Endothelial cell of umbilical vein (primary cell): ENCODE results near the gene PPFIA2. TPM values are rescaled to one million over a fixed set of nuclear protein-coding genes. Genes with fewer than 3 reads are reported as not detected.

Experiments
- BruUV-seq: library from RNA; stranded (reverse); fragments of 400-500 nt; replicated peaks from 2 replicates; lab custom pipeline; 2021; lab: Mats Ljungman, UMichigan
- CTCF ChIA-PET: fragments of 300-600, 350-600 bp; sonication (Branson Sonifier 250); formaldehyde crosslinking; loops from one replicate; lab custom pipeline; 2021; ENCODE audit warnings: antibody characterized with exemption, inconsistent platforms; lab: Charles Lee
- POLR2A ChIA-PET: fragments of 300-600, 350-600 bp; sonication (Branson Sonifier 250); formaldehyde crosslinking; loops from one replicate; lab custom pipeline; 2021; ENCODE audit warnings: antibody characterized with exemption, inconsistent platforms; lab: Charles Lee
- DNase-seq: peaks from one replicate; pipeline ENCODE4 v3.0.0-alpha.2; 2011; ENCODE audit warnings: low read depth, low spot score
- FAIRE-seq: peaks from 2 replicates; lab custom pipeline; 2011; peaks lifted over from hg19 to GRCh38; lab: Jason Lieb, UNC
- H2AFZ ChIP-seq: 2 replicates; pipeline ENCODE4 v1.6.0; 2012; ENCODE audit warnings: low read depth, low read length, control low read depth, inconsistent platforms
- H3K27ac ChIP-seq: 2 replicates; pipeline ENCODE4 v1.5.1; 2011; ENCODE audit warnings: low read depth, mild to moderate bottlenecking, control low read depth, low read length, moderate library complexity; ENCODE audit not compliant: insufficient read depth
- H3K27me3 ChIP-seq, 2 experiments: 2 replicates each; pipeline versions ENCODE4 v1.6.0 to v1.6.1; 2011; ENCODE audit warnings: low read length in 2 of 2, mixed read lengths in 1 of 2; ENCODE audit not compliant: control insufficient read depth in 2 of 2, insufficient read depth in 2 of 2
- H3K36me3 ChIP-seq, 2 experiments: 2 replicates in 1 of 2; 3 replicates in 1 of 2; pipeline ENCODE4 v1.5.1; 2011; ENCODE audit warnings: low read length in 2 of 2, mild to moderate bottlenecking in 1 of 2, moderate library complexity in 1 of 2; ENCODE audit not compliant: control insufficient read depth in 2 of 2, insufficient read depth in 2 of 2; ENCODE audit errors: extremely low read depth in 1 of 2
- H3K4me1 ChIP-seq: 3 replicates; pipeline ENCODE4 v1.5.1; 2011; ENCODE audit warnings: mild to moderate bottlenecking, low read length; ENCODE audit not compliant: control insufficient read depth, insufficient read depth; ENCODE audit errors: extremely low read depth
- H3K4me2 ChIP-seq: 2 replicates; pipeline ENCODE4 v1.6.1; 2011; ENCODE audit warnings: low read length, control low read depth, mixed read lengths; ENCODE audit not compliant: insufficient read depth
- H3K4me3 ChIP-seq, 3 experiments: fragments of 200-600 bp in 1 of 3; sonication (generic), shearing (Covaris generic) in 1 of 3; replicated peaks in 1 of 3; 2 replicates each; pipeline ENCODE4 v1.5.1; 2011 to 2016; ENCODE audit warnings: control low read depth in 3 of 3, low read length in 3 of 3, mild to moderate bottlenecking in 2 of 3, inconsistent platforms in 1 of 3, low read depth in 1 of 3, moderate library complexity in 1 of 3; ENCODE audit not compliant: insufficient read depth in 1 of 3
- H3K79me2 ChIP-seq: 2 replicates; pipeline ENCODE4 v1.6.0; 2012; ENCODE audit warnings: low read length, inconsistent platforms; ENCODE audit not compliant: control insufficient read depth, insufficient read depth
- H3K9ac ChIP-seq: replicated peaks from 2 replicates; pipeline ENCODE3; 2011; ENCODE audit warnings: low read length, control low read depth; ENCODE audit not compliant: insufficient read depth; ENCODE audit errors: extremely low read depth
- H3K9me1 ChIP-seq: replicated peaks from 3 replicates; pipeline ENCODE4 v1.6.0; 2011; ENCODE audit warnings: mild to moderate bottlenecking, low read length; ENCODE audit not compliant: control insufficient read depth, insufficient read depth; ENCODE audit errors: extremely low read depth
- H3K9me3 ChIP-seq: replicated peaks from 2 replicates; pipeline ENCODE4 v1.5.1; 2012; ENCODE audit warnings: low read length, inconsistent platforms; ENCODE audit not compliant: control insufficient read depth, insufficient read depth
- H4K20me1 ChIP-seq: replicated peaks from 2 replicates; pipeline ENCODE3; 2011; ENCODE audit warnings: mild to moderate bottlenecking, low read length; ENCODE audit not compliant: control insufficient read depth, insufficient read depth; ENCODE audit errors: extremely low read depth
- EZH2 ChIP-seq: IDR thresholded peaks from 2 replicates; pipeline ENCODE4 v1.6.1; 2012; ENCODE audit warnings: borderline replicate concordance, low read depth, mild to moderate bottlenecking, moderate library complexity, low read length, inconsistent platforms; ENCODE audit not compliant: severe bottlenecking
- FOS ChIP-seq: IDR thresholded peaks from 2 replicates; pipeline ENCODE4 v1.6.1; 2011; ENCODE audit warnings: mild to moderate bottlenecking, low read length, moderate library complexity, borderline replicate concordance; ENCODE audit not compliant: insufficient read depth
- GATA2 ChIP-seq: IDR thresholded peaks from 2 replicates; pipeline ENCODE4 v1.7.0; 2011; ENCODE audit warnings: low read depth, mild to moderate bottlenecking, moderate library complexity, mixed read lengths, low read length; ENCODE audit not compliant: insufficient read length, insufficient read depth
- JUN ChIP-seq: IDR thresholded peaks from 2 replicates; pipeline ENCODE4 v1.6.1; 2011; ENCODE audit warnings: borderline replicate concordance, low read depth; ENCODE audit not compliant: insufficient read length, insufficient read depth
- MYC ChIP-seq: IDR thresholded peaks from one replicate; pipeline ENCODE4 v1.6.1; 2011; ENCODE audit warnings: mild to moderate bottlenecking, low read depth, low read length
- POLR2A ChIP-seq: IDR thresholded peaks from 2 replicates; pipeline ENCODE4 v1.6.1; 2012; ENCODE audit warnings: low read depth, mild to moderate bottlenecking, control low read depth, low read length
- POLR2AphosphoS5 ChIP-seq: IDR thresholded peaks from 2 replicates; pipeline ENCODE4 v1.6.1; 2012; ENCODE audit warnings: low read depth, mild to moderate bottlenecking, control low read depth, low read length, moderate library complexity; ENCODE audit not compliant: insufficient read depth
- dilution Hi-C: fragments of 300-500 bp; cut with MboI; formaldehyde crosslinking; loops from one replicate; pipeline ENCODE4 v1.15.0; 2019; ENCODE audit warnings: low sequenced_read_pairs; ENCODE audit not compliant: extremely low pct_ligation_motif_present
- intact Hi-C: fragments of 100-400 bp; cut with micrococcal nuclease; formaldehyde crosslinking; loops from one replicate; pipeline ENCODE4 v1.10.0; 2022
- polyA plus RNA-seq, 4 experiments: library from polyadenylated mRNA; depleted of rRNA in 3 of 4; stranded (reverse) in 3 of 4; unstranded in 1 of 4; fragments of >200 nt; gene quantifications; 2 replicates each; pipeline versions ENCODE4 v1.2.1 to v1.2.3, GENCODE V29; 2011 to 2012; ENCODE audit warnings: missing spikeins in 1 of 4
- total RNA-seq: library from RNA; stranded (reverse); gene quantifications from 2 replicates; pipeline ENCODE4 v1.2.3, GENCODE V29; 2021
- TF ChIP-seq, protein P1 (sequence below), 2 donors: IDR thresholded peaks; 1 replicate in 1 of 2; 2 replicates in 1 of 2; pipeline ENCODE4 v1.5.1; 2011; ENCODE audit warnings: low read length in 2 of 2, mild to moderate bottlenecking in 2 of 2, moderate library complexity in 2 of 2, control low read depth in 1 of 2, inconsistent platforms in 1 of 2, low read depth in 1 of 2; ENCODE audit not compliant: insufficient read depth in 1 of 2; ENCODE audit errors: extremely low read depth in 1 of 2
- TF ChIP-seq, protein P2 (sequence below): IDR thresholded peaks from 2 replicates; pipeline ENCODE4 v1.6.1; 2011; ENCODE audit not compliant: insufficient read depth, insufficient read length

PPFIA2 gene
- total and polyA plus RNA-seq, 2 donors (not counting 3 experiments of a cell fraction or from before 2014, with no cell fraction given): not detected

DNA sequence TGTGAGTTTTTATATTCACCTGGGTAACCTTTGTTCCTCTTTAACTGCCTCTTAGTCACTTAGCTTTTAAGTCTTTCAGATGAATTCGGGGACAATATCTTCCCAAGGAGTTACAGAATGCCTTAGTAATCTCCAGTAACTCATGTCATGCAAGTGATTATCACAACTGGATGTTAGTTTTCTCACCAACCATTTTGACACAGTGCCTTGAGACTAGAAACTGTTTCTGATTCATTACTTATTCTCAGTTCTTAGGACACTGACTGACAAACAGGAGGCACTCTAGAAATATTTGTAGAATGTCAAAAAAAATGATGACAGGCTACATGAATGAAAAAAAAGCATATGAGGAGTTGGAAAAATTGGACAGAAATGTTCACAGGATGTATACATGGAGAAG, 346.2 kb downstream of the PPFIA2 start:
- dilution Hi-C loops (no loop called here), intact Hi-C loops (no loop called here)
- no peaks in the 10 kb centered on the region for H3K36me3 ChIP-seq
- H3K9ac ChIP-seq: no peak overlapping the region
- FAIRE-seq: no peak
- no peaks in the 10 kb centered on the region for H3K4me1 ChIP-seq
- no peaks in the 10 kb centered on the region for H3K9me3 ChIP-seq
- H2AFZ ChIP-seq: no peak overlapping the region
- CTCF ChIA-PET: no interaction called here
- no TSS peak for BruUV-seq
- H3K9me1 ChIP-seq: no peaks in the 10 kb centered on the region
- TF ChIP-seq POLR2AphosphoS5: no peak
- TF ChIP-seq GATA2: no peak
- TF ChIP-seq, protein P1, sequence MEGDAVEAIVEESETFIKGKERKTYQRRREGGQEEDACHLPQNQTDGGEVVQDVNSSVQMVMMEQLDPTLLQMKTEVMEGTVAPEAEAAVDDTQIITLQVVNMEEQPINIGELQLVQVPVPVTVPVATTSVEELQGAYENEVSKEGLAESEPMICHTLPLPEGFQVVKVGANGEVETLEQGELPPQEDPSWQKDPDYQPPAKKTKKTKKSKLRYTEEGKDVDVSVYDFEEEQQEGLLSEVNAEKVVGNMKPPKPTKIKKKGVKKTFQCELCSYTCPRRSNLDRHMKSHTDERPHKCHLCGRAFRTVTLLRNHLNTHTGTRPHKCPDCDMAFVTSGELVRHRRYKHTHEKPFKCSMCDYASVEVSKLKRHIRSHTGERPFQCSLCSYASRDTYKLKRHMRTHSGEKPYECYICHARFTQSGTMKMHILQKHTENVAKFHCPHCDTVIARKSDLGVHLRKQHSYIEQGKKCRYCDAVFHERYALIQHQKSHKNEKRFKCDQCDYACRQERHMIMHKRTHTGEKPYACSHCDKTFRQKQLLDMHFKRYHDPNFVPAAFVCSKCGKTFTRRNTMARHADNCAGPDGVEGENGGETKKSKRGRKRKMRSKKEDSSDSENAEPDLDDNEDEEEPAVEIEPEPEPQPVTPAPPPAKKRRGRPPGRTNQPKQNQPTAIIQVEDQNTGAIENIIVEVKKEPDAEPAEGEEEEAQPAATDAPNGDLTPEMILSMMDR (IDR thresholded peaks at IDR 0.05; ENCODE audit: extremely low read depth in 1 of 2, insufficient read depth in 1 of 2, low read depth in 1 of 2, low read length in 2 of 2): no peak
- no peak for TF ChIP-seq POLR2A
- TF ChIP-seq, protein P2, sequence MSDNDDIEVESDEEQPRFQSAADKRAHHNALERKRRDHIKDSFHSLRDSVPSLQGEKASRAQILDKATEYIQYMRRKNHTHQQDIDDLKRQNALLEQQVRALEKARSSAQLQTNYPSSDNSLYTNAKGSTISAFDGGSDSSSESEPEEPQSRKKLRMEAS: no peak
- TF ChIP-seq EZH2: no peak
- TF ChIP-seq JUN: no peak
- no peak for TF ChIP-seq MYC
- no peak for TF ChIP-seq FOS
- POLR2A ChIA-PET: no interaction called here
- no peaks in the 10 kb centered on the region for H3K27me3 ChIP-seq
- H3K79me2 ChIP-seq: no peaks in the 10 kb centered on the region
- no peak overlapping the region for H3K4me2 ChIP-seq
- H3K27ac ChIP-seq: no peak overlapping the region
- no peak overlapping the region for H3K4me3 ChIP-seq
- no peaks in the 10 kb centered on the region for H4K20me1 ChIP-seq
- DNase-seq: no peak
